GM21447 (cell line): ENCODE results near the gene CREBL2.
"Not testable (repeated sequence)": the region's sequence is repeated elsewhere in the genome, so short reads cannot be mapped to it uniquely, and the experiment has no call there.

Source experiments
- ATAC-seq: cut with Tn5 transposase; IDR thresholded peaks from one replicate; pipeline ENCODE4 v1.9.1; 2021; ENCODE audit not compliant: unreplicated experiment

The CREBL2 gene

DNA sequence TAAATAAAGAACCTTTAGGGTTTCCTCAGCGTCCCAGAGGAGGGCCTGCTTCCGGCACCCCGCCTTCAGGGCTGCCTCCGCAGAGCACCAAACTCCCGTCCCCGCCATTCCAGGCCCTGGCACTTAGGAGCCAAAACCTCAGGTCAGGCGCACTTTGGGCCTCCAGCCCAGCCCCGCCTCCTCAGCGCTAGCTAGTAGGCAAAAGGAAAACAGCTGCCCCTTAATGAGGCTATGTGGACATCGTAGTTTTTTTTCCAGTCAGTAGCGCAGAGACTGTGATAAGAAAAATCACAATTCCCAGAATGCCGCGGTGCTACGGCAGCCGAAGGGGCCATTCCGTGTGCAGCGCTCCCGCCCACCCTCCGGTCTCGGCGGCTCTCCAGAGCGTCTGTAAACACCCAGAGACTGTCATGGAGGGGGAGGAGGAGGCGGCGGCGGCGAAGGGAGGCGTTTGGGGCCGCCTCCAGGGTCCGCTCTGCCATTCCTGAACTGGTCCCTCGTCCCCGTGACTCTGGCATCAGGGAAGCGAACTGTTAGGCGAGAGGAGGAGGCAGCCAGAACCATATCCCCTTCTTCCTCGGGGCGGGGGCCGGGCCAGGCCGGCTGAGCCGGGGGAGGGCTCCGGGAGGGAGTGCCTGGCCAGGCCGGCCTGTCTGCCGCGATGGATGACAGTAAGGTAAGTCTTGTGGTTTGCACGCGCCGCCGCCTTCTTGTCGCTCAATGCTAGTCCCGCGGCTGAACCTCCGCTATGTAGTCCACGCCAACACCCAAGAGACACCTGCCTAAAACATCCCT is at the start of gene CREBL2:
TSS of gene CREBL2 (plus strand) at position 365 of the 795 bp plus-strand sequence. CDS start at position 662, 297 bp downstream.
- peak; percentile 59 for ATAC-seq

DNA sequence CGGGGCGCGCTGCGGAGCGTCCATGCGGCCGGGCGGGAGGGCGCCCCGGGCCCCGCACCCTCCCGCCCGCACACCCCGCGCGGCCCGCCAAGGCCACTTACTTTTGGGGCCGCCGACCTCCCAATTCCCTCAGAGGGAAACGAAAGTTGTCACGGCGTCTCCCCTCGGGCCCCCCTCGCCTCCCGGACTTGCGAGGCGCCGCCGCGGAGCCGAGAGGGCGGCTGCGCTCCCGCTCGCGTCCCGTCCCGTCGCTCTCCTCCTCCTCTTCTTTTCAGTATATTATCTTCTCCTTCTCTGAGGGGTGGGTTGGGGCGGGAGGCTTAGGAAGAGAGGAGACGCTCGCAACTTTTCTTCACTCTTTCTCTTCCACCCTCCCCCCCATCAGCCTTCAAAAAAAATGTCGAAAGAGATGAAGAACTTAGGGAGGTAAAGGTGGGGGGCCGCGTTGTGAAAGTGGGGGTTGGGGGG is 49.6 kb upstream of the CREBL2 start:
- no peak for ATAC-seq

- ATAC-seq = peak; percentile 68
Measured at GRCh38 chr12:12562585-12563261, 49.0 kb upstream of the CREBL2 start, which contains the start of gene DUSP16. TSS of gene DUSP16 (minus strand) at chr12:12562863. CDS start at chr12:12521098, 41,765 bp downstream.

DNA sequence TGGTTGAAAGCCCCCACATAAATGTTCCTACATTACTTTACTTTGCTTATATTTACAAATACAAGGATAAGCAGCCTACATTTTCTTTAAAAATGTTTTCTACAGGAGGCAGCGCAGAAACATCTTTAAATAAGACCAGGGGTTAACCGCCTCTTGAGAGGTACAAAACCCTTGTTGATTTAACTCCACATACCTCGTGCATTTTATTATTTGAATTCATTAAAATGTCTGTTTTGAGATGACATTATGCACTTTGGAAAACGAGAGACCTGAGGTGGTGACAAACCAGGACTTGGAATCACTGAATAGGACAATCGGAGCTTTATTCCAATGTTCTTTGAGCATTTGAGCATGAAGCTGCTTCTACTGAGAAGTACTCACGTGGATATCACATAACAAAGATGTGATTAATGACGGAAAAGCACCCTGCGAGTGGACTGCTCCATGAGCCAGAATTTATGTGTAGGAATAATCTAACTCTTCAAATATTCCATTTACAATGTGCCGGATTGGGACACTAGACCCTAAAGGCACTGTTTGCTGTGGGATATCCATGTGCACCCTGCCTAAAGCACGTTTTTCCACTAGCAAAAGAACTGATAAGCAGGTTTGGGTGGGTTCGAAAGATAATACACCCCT is 48.3 kb upstream of the CREBL2 start:
- no peak for ATAC-seq

DNA sequence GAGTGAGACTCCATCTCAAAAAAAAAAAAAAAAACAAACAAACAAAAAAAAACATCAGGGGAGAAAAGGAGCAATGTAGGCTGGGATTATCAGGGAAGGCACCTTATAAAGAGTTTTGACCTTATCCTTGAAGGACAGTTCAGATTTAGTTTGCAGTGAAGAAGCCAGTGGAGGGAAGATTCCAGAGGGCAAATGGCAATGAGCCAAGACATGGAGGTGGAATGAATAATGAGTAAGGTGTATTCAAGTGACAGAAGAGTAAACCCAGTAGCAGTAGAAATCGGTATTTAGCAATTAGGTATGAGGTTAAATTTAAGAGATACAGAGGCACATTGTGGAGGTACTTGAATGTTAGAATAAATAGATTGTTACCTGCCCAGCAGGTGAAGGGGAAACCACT is 46.8 kb upstream of the CREBL2 start:
- ATAC-seq = no peak

DNA sequence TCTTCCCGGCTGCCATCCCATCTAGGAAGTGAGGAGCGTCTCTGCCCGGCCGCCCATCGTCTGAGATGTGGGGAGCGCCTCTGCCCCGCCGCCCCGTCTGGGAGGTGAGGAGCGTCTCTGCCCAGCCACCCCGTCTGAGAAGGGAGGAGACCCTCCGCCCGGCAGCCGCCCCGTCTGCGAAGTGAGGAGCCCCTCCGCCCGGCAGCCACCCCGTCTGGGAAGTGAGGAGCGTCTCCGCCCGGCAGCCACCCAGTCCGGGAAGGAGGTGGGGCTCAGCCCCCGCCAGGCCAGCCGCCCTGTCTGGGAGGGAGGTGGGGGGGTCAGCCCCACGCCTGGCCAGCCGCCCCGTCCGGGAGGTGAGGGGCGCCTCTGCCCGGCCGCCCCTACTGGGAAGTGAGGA is 45.7 kb upstream of the CREBL2 start:
- ATAC-seq = not testable (repeated sequence)

DNA sequence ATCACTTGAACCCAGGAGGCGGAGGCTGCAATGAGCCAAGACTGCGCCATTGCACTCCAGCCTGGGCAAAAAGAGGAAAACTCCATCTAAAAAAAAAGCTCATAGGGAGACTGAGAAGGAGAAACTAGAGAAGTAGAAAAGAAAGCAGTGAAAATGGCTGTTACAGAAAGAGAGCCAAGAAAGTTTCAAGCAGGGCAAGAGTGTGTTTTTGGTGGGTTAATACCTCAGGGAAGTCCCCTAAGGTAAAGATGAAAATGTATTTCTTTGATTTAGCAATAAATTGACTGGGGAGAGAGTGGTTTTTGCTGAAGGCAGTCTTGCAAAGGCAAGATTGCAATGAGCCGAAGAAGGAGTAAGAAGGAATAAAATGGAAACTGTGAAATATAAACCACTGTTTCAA is 39.0 kb upstream of the CREBL2 start:
- no peak for ATAC-seq

- ATAC-seq = no peak
Measured at GRCh38 chr12:12577786-12578185, 33.9 kb upstream of the CREBL2 start.

- not testable (repeated sequence) for ATAC-seq
Measured at GRCh38 chr12:12580716-12581115, 31.0 kb upstream of the CREBL2 start.

DNA sequence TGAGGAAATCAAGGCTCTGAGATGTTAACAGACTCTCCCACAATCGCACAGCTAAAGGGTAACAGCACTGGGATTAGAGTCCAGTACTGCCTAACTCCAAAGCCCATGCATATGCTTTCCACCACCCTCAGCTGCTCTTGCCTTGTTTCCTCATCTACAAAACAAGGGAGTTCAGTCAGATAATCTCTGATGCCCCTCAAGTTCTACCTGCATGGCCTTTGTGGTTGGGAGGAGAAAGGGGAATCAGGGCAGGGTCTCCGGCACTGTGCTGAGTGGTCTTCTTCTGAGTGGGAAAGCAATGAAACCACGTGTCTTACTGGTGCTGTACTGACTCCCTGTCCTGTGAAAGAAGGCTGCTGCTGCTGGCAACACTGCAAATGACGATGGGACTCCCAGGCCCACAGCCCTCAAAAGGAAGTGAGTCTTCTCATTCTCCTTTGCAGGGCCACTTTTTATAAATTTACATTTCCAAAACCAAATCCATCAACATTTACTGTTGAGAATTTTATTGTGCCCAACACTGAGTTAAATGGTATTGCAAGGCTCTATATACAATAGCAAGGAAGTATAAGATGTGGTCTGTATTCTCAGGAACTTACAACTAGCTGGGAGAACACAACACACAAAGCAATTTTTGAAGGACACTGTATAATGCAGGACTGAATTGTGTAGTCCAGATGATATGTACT is 29.3 kb upstream of the CREBL2 start:
- ATAC-seq = peak; percentile 42

GRCh38 chr12:12582895-12583303 is 28.8 kb upstream of the CREBL2 start:
- peak; percentile 95 for ATAC-seq

DNA sequence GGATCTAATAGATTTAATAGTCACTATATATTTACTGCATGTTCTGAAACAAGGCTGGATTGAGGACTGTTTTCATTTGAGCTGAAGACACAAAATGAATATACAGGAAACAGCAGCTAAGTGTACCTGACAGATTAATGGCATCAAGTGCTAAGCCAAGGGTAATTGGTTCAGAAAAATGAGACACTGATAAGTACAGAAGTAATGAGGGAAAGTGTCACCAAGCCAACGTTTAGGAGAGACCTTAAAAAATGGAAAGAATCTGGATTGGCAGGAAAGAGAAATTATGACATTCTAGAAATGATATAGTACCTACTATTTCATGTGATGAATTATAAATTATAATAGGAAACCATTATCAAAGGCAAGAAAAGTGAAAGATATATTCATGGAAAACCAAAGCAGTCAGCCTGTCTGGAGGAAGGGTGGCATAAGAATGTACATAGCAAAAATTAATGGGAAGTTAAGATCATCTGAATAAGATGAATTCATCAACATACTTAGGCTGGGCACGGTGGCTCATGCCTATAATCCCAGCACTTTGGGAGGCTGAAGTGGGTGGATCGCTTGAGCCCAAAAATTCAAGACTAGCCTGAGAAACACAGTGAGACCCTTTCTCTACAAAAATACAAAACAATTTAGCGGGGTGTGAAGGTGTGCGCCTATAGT is 28.0 kb upstream of the CREBL2 start:
- ATAC-seq = no peak

- ATAC-seq = no peak
Measured at GRCh38 chr12:12585115-12585863, 26.4 kb upstream of the CREBL2 start.

DNA sequence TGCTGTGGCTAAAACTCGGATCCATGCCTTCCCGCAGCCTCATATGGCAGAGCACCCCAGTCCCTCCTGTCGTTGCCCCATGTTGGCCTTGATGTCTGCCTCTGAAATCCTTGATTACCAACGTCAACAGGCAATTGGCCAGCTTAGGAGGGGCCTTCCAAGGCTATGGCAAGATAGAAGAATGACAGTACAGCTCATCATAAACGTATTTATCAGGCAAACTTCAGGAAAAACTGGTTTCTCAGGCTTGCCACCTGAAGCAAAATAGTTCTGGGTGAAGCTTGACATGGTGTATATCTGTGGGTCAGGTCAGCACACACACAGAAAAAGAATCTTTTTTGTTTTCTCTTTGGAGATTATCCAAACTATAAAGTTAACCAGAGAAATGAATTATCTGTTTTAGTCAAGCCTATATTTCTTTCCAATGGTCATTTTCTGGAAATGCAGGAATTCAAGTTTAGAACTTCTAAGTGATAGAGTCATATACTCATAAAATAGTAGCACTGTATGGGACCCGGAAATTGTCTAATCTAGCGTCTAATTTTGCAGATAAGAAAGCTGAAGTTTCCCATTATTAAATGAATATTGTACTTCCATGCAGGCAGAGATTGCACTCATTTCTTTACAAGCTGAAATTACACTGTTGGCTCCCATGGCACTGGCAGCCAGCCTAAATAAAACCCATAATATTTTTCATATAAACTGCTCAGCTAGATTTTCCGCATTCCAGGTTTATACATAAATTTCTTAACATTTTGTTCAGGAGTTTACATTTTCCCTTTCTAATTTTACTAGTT is 24.6 kb upstream of the CREBL2 start:
- ATAC-seq = no peak

DNA sequence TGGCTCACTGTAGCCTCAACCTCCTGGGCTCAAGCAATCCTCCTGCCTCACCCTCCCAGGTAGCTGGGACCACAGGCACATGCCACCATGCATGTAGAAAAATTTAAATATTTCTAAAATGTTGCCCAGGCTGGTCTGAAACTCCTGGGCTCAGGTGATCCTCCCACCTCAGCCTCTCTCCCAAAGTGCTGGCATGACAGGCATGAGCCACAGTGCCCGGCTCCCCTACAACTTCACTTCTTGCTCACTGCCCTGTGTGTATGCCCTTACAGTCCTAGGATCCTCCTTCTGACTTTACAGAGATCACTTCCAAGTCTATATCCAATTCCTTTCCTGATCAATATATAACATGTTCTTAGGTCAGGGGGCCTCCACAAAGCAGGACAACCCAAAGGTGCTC is 23.8 kb upstream of the CREBL2 start:
- no peak for ATAC-seq

DNA sequence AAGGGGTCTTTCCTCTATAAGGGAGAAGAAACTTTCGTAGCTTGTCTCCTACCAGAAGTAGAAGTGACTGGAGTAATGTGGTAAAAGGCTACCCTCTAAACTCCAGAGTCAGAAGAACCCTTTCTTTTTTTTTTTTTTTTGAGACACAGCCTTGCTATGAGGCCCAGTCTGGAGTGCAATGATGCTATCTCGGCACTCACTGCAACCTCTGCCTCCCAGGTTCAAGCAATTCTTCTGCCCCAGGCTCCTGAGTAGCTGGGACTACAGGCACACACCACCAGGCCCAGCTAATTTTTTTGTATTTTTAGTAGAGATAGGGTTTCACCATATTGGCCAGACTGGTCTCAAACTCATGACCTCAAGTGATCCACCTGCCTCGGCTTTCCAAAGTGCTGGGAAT is 23.2 kb upstream of the CREBL2 start:
- ATAC-seq = not testable (repeated sequence)

DNA sequence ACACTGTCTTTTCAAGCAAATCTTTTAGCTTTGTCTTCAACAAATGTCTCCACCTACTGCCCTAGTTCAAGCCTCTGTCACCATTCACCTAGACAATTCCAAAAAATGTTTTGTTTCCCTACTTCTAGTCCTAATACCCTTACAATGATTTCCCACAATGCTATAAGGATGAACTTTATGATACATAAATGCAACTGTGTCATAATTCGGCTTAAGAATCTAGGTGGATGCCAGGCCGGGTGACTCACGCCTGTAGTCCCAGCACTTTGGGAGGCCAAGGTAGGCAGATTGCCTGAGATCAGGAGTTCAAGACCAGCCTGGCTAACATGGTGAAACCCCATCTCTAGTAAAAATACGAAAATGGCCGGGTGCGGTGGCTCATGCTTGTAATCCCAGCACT is 20.7 kb upstream of the CREBL2 start:
- ATAC-seq = no peak

DNA sequence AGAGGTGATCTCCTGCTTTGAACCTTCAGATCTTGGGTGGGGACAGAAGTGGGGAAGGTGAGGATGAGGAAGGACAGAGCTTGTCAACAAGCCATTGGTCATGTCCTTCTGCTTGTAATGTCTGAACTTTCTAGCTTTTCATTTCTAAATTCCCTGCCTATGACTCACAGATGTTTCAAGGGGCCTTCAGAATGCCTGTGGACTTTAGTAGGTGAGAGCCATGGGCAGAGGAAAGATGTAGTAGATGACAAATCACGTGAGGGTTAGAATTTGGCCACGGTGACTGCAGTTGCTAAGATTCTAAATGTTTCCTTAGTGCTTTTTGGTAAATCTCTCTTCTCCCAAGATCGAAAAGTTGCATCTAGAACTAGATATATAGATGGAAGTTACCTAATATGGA is 18.7 kb upstream of the CREBL2 start:
- ATAC-seq = no peak

DNA sequence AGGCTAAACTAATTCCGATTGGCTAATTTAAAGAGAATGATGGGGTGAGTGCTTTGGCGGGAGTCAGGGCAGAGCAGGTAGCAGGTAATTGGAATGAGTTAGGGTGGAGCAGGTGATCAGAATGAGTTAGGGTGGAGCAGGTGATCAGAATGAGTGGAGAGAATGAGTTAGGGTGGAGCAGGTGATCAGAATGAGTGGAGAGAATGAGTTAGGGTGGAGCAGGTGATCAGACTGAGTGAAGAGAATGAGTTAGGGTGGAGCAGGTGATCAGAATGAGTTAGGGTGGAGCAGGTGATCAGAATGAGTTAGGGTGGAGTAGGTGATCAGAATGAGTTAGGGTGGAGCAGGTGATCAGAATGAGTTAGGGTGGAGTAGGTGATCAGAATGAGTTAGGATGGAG is 15.7 kb upstream of the CREBL2 start:
- ATAC-seq = not testable (repeated sequence)
